HepG2 (cell line): ENCODE measurements around the gene S100A7. TPM values are rescaled to one million over a fixed set of nuclear protein-coding genes. Genes with fewer than 3 reads are reported as not detected.
A peak's percentile ranks its signal among the peaks of the same experiment; 100 is the strongest.

Source experiments
- ATM ChIP-seq: fragments of 450-650 bp; IDR thresholded peaks from 2 replicates; pipeline ENCODE4 v1.7.1; 2017; ENCODE audit warnings: mild to moderate bottlenecking, borderline replicate concordance
- BRCA1 ChIP-seq: sonication (generic); formaldehyde crosslinking; IDR thresholded peaks from 2 replicates; pipeline ENCODE4 v1.4.0; 2020; ENCODE audit warnings: missing genetic modification reagents
- CHCHD3 ChIP-seq: sonication (generic); formaldehyde crosslinking; IDR thresholded peaks from 2 replicates; pipeline ENCODE4 v1.8.0; 2022; ENCODE audit warnings: mild to moderate bottlenecking, missing genetic modification reagents, moderate library complexity
- CREB1 ChIP-seq, 2 experiments: fragments of 450-650 bp in 1 of 2; IDR thresholded peaks; 2 replicates each; pipeline ENCODE4 v1.6.1; 2016 to 2017; ENCODE audit warnings: control low read depth in 1 of 2, mild to moderate bottlenecking in 1 of 2, missing compliant biosample characterization in 1 of 2, missing genetic modification characterization in 1 of 2
- ETV6 ChIP-seq: sonication (generic); formaldehyde crosslinking; conservative IDR thresholded peaks from 2 replicates; pipeline ENCODE4 v1.4.0; 2020; ENCODE audit warnings: missing genetic modification reagents
- FOXJ3 ChIP-seq: sonication (generic); formaldehyde crosslinking; IDR thresholded peaks from 2 replicates; pipeline ENCODE4 v1.4.0; 2020; ENCODE audit warnings: missing genetic modification reagents, mild to moderate bottlenecking, borderline replicate concordance
- MYC ChIP-seq: sonication (generic); formaldehyde crosslinking; IDR thresholded peaks from 2 replicates; pipeline ENCODE4 v1.9.0; 2021; ENCODE audit warnings: missing genetic modification reagents, borderline replicate concordance
- NFE2 ChIP-seq: sonication (generic); formaldehyde crosslinking; IDR thresholded peaks from 2 replicates; pipeline ENCODE4 v1.4.0; 2020; ENCODE audit warnings: missing genetic modification reagents
- TFDP1 ChIP-seq: IDR thresholded peaks from 2 replicates; pipeline ENCODE4 v1.6.1; 2016; ENCODE audit warnings: missing compliant biosample characterization, missing genetic modification reagents, borderline replicate concordance
- TP53 ChIP-seq: sonication (generic); formaldehyde crosslinking; conservative IDR thresholded peaks from 2 replicates; pipeline ENCODE4 v1.4.0; 2020; ENCODE audit warnings: missing genetic modification reagents
- YEATS2 ChIP-seq: sonication (generic); formaldehyde crosslinking; IDR thresholded peaks from 2 replicates; pipeline ENCODE4 v1.4.0; 2020; ENCODE audit warnings: missing genetic modification reagents, borderline replicate concordance
- ZFP91 ChIP-seq: sonication (generic); formaldehyde crosslinking; IDR thresholded peaks from 2 replicates; pipeline ENCODE4 v1.9.0; 2022; ENCODE audit warnings: missing genetic modification reagents, mild to moderate bottlenecking, borderline replicate concordance
- ZFY ChIP-seq: sonication (generic); formaldehyde crosslinking; IDR thresholded peaks from 2 replicates; pipeline ENCODE4 v1.4.0; 2020; ENCODE audit warnings: missing genetic modification reagents
- ZMAT3 ChIP-seq: sonication (generic); formaldehyde crosslinking; conservative IDR thresholded peaks from 2 replicates; pipeline ENCODE4 v1.7.0; 2021; ENCODE audit warnings: missing genetic modification reagents
- ZNF180 ChIP-seq: sonication (generic); formaldehyde crosslinking; IDR thresholded peaks from 2 replicates; pipeline ENCODE4 v1.4.0; 2020; ENCODE audit warnings: low read depth, missing genetic modification reagents, borderline replicate concordance
- ZNF3 ChIP-seq: IDR thresholded peaks from 2 replicates; pipeline ENCODE4 v1.7.0; 2017; ENCODE audit warnings: inconsistent platforms
- ZNF614 ChIP-seq: IDR thresholded peaks from 2 replicates; pipeline ENCODE4 v1.6.1; 2018; ENCODE audit warnings: missing biosample characterization, missing genetic modification reagents, inconsistent platforms, borderline replicate concordance
- ZNF7 ChIP-seq: IDR thresholded peaks from 2 replicates; pipeline ENCODE4 v1.6.1; 2016; ENCODE audit warnings: missing biosample characterization, missing genetic modification reagents
- ZNF710 ChIP-seq: sonication (generic); formaldehyde crosslinking; IDR thresholded peaks from 2 replicates; pipeline ENCODE4 v1.5.0; 2020; ENCODE audit warnings: mild to moderate bottlenecking, missing genetic modification reagents, borderline replicate concordance
- ZSCAN22 ChIP-seq: sonication (generic); formaldehyde crosslinking; IDR thresholded peaks from 2 replicates; pipeline ENCODE4 v1.4.0; 2020; ENCODE audit warnings: mild to moderate bottlenecking, missing genetic modification reagents
- polyA plus RNA-seq, 8 experiments: library from polyadenylated mRNA; depleted of rRNA in 3 of 8; stranded (reverse) in 7 of 8; unstranded in 1 of 8; fragments of >200 nt; fragmentation: Illumina TruSeq in 4 of 8; extraction: Trizol in 4 of 8; gene quantifications; 2 replicates each; pipeline versions ENCODE4 v1.2.1 to v1.2.3, GENCODE V29; 2011 to 2016; ENCODE audit warnings: low read depth in 4 of 8, missing spikeins in 1 of 8, mixed read lengths in 1 of 8; ENCODE audit not compliant: insufficient read depth in 1 of 8
- total RNA-seq, 5 experiments: library from RNA; depleted of rRNA; stranded (reverse); fragments of >200 nt; fragmentation: Illumina TruSeq; extraction: Trizol; gene quantifications; 2 replicates each; pipeline ENCODE4 v1.2.3, GENCODE V29; 2016; ENCODE audit warnings: low read depth in 1 of 5
- TF ChIP-seq, protein P1 (sequence below): sonication (generic); formaldehyde crosslinking; conservative IDR thresholded peaks from 2 replicates; pipeline ENCODE4 v1.8.1; 2023; ENCODE audit warnings: missing genetic modification reagents
- TF ChIP-seq, protein P2 (sequence below): sonication (generic); formaldehyde crosslinking; IDR thresholded peaks from 2 replicates; pipeline ENCODE4 v1.5.0; 2020; ENCODE audit warnings: missing genetic modification reagents, mild to moderate bottlenecking, borderline replicate concordance

The S100A7 gene
- total and polyA plus RNA-seq, 2 of the 13 experiments (the other 11 are each of a cell fraction or from before 2014, with no cell fraction given) = not detected

DNA sequence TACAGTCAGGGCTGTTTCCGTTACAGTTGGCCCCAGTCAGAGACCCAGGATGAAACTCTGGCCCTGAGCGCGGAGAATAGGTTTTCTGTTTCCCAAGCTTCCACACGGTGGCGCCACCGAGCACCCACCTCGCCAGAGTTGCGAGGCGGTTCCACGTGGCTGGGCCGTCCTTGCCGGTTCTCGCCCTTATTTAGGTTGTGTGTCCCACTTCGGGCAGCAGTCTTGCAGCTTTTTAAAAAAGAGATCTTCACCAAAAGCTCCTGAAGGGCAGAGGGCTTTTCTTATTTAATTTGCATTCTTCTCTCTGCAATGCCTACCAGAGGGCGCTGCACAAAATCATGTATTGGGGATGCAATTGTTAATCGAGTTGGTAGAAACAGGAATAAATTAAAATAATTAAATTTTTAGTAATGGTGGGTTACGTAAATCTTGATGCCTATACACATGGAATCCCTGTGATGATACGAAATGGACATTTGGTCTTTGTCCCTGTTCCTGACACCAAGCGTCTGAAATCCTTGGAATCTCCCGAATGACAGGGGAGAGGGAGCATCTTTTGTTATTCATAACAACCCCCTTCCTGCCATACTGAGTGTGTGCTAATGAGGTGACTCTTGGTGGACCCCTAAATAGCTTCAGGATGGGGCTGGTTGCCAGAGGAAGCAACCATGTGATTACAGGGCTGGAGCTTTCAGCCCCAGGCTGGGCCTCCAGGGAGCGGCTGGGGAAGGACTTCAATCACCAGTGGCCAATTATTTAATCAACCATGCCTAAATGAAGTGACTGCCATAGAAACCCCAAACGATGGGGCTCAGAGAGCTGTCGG is 5.6 kb upstream of the S100A7 start (continued):
- TF ChIP-seq CHCHD3 (CRISPR knock-in tag) (no peak), CREB1 (IDR thresholded peaks at IDR 0.05) (no peak), CREB1 (CRISPR knock-in tag; IDR thresholded peaks at IDR 0.05) (no peak), YEATS2 (CRISPR knock-in tag) (no peak), ZNF180 (no peak), ZNF3 (CRISPR knock-in tag) (no peak), BRCA1 (CRISPR knock-in tag) (no peak), ZNF7 (no peak), ZNF710 (CRISPR knock-in tag) (no peak), MYC (CRISPR knock-in tag) (peak; percentile 82; the same call in 1 of the 2 replicates), TFDP1 (peak; percentile 71; the same call in 1 of the 2 replicates), ATM (no peak), NFE2 (CRISPR knock-in tag) (no peak), TP53 (no peak), FOXJ3 (CRISPR knock-in tag) (no peak), ETV6 (CRISPR knock-in tag) (no peak), ZFP91 (CRISPR knock-in tag) (no peak), ZMAT3 (0 out of 2 replicates have a peak, but pooled peaks have one; percentile 33), ZFY (CRISPR knock-in tag) (peak; percentile 29; the same call in 1 of the 2 replicates), ZSCAN22 (no peak), ZNF614 (CRISPR knock-in tag) (no peak)
- TF ChIP-seq, protein P1, sequence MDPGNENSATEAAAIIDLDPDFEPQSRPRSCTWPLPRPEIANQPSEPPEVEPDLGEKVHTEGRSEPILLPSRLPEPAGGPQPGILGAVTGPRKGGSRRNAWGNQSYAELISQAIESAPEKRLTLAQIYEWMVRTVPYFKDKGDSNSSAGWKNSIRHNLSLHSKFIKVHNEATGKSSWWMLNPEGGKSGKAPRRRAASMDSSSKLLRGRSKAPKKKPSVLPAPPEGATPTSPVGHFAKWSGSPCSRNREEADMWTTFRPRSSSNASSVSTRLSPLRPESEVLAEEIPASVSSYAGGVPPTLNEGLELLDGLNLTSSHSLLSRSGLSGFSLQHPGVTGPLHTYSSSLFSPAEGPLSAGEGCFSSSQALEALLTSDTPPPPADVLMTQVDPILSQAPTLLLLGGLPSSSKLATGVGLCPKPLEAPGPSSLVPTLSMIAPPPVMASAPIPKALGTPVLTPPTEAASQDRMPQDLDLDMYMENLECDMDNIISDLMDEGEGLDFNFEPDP = no peak
- TF ChIP-seq, protein P2, sequence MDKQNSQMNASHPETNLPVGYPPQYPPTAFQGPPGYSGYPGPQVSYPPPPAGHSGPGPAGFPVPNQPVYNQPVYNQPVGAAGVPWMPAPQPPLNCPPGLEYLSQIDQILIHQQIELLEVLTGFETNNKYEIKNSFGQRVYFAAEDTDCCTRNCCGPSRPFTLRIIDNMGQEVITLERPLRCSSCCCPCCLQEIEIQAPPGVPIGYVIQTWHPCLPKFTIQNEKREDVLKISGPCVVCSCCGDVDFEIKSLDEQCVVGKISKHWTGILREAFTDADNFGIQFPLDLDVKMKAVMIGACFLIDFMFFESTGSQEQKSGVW (CRISPR knock-in tag) = no peak
